ENCODE data around the gene DBR1.

The DBR1 gene, protein sequence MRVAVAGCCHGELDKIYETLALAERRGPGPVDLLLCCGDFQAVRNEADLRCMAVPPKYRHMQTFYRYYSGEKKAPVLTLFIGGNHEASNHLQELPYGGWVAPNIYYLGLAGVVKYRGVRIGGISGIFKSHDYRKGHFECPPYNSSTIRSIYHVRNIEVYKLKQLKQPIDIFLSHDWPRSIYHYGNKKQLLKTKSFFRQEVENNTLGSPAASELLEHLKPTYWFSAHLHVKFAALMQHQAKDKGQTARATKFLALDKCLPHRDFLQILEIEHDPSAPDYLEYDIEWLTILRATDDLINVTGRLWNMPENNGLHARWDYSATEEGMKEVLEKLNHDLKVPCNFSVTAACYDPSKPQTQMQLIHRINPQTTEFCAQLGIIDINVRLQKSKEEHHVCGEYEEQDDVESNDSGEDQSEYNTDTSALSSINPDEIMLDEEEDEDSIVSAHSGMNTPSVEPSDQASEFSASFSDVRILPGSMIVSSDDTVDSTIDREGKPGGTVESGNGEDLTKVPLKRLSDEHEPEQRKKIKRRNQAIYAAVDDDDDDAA

GRCh38 chr3:138174421-138175131 lies at the start of gene DBR1:
TSS of gene DBR1 (minus strand) at chr3:138174921. CDS start at chr3:138174795, 126 bp downstream.
- DNase-seq, result peak; percentile 82

GRCh38 chr3:138222942-138223287 lies 48.2 kb upstream of the DBR1 start:
- DNase-seq, result no peak

- no peak for DNase-seq
These were observed 47.6 kb upstream of the DBR1 start for GRCh38 chr3:138222131-138222941.

DNA sequence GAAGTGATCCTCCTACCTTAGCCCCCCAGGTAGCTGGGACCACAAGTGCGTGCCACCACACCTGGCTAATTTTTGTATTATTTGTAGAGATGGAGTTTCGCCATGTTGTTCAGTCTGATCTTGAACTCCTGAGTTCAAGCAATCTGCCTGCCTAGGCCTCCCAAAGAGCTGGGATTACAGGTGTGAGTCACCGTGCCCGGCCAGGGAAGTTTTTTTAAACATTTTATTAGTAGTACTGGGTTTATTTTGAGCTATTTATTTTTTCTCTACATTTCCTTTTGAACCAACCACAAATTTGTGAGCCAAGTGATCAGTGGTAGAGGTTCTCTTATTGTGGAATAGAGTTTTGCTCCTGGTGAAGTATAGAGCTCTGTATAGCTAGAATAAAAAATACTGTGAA lies 46.1 kb upstream of the DBR1 start:
- DNase-seq, result no peak

DNA sequence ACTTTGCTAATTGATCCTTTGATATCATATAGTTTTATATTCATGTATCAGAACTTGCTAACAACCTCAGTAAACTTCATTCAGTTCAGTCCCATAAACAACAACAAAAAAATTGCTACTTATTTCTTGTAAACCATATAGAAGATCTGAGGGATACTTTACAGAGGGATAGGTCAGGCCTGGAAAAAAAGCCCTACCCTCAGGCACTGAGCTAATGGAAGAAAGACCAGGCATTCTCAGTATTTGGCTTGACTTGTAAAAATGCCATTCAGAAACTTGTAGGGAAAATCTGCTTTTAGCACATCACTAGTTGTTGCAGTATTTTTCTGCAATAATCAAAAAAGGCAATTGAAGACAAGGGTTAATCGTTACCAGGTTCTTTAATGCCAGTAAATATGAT lies 45.5 kb upstream of the DBR1 start:
- no peak for DNase-seq

GRCh38 chr3:138219255-138219654 lies 44.5 kb upstream of the DBR1 start:
- DNase-seq, result no peak

DNA sequence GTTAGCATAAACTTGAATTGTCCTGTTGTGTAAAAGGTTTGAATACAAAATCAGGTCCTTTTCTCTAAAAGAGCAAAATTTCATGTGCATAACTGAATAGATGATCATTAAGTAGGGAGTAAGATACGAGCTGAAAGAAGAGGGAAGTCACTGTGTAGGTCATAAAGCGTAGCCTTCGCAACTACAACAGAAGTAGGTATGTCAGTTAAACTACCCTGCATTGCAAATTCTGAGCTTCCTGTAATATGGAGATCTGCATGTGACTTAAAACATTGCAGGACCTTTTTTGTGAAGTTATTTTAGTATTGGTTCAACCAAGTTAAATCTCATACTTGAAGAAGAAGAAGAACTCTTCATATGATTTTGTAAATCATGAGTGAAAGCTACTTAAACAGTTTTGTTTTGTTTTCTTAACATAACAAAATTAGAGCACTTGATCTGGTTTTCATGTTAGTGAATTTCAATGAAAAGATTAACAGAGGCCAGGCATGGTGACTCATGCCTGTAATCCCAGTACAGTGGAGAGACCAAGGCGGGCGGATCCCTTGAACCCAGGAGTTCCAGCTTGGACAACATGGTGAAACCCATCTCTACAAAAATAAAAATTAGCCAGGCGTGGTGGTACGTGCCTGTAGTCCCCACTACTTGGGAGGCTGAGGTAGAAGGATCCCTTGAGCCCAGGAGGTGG lies 38.8 kb upstream of the DBR1 start:
- DNase-seq, result no peak

DNA sequence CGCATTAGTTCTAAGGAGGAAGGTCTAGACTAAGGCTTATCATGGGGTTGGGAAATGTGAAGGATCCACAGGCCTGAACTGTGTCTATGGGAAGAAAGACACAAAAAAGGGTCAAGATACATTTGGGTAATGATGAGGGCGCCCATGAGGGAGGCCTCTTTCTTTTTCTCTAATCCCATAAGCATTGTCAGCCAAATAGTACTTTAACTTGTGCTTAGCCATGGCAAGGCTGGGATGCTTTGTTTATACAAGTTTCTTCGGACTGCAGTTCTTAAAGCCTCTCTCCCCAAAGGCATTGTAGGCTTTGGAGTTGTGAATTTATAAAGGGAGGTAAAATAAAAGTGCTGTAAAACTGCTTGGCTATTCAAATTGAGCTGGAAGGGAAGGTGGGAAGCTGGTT lies 35.8 kb upstream of the DBR1 start:
- no peak for DNase-seq

GRCh38 chr3:138206196-138206595 lies 31.5 kb upstream of the DBR1 start:
- DNase-seq, result no peak

DNA sequence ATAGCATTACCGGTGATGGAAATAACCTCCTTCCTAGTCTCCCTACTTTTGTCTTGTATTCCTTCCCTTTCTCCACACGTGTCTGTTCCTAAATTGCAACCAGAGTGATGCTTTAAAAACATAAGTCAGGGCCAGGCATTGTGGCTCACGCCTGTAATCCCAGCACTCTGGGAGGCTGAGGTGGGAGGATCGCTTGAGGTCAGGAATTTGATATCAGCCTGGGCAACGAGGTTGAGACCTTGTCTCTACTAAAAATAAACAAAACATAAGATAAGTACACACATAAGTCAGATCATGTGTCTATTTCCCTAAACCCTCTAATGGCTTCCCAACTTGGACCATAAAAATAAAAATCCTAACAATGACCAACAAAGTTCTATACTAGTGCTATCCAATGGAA lies 30.8 kb upstream of the DBR1 start:
- no peak for DNase-seq

DNA sequence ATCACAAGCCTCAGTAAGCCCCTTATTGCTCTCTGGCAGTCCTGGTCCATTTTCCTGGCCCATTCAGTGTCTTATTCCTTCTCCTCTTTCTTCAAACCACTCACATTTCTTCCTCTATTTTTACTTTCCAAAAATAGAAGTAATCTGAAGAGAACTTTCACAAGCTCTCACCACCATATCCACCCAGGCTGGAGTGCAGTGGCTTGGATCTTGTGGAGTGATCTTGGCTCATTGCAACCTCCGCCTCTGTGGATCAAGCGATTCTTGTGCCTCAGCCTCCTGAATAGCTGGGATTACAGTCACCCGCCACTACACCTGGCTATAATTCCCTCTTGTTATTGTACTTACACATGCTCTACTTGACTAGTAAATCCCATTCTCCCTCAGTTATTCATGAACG lies 29.2 kb upstream of the DBR1 start:
- no peak for DNase-seq

GRCh38 chr3:138202945-138203701 lies 28.4 kb upstream of the DBR1 start:
- DNase-seq, result no peak

DNA sequence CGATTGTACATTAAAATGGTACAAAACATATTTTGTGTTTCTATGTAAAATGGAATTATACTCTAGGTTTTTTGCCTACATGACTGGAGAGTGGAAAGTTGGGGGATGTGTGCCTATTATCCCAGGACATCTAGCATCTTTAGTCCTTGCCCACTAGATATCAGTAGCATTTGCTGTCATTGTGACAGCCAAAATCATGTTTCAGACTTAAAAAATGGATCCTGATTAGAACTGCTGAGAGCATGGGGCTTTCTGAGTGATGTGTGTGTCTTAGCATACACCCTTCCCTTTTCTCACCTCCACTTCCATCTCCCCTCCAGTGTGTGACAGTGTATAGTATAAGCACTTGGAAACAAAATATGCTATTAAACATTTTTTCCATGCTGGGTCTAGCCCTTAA lies 25.7 kb upstream of the DBR1 start:
- no peak for DNase-seq

DNA sequence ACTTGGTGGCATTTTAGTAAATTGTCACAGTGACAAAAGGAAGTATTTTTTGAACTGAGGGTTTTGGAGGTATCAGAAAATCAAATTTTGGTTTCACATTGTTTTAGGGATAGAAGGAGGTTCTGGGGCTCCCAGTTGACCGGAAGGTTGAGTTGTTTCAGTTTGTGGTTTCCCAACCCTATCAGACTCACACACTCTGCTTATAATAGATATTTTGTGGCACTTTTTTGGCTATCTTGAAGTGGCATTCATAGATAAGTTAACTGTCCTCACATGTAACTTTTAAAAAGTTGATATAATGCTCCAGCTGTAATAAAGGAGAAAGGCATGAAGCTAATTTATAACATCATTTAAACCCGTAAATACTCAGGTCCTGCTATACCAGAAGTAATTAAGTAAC lies 25.1 kb upstream of the DBR1 start:
- DNase-seq, result no peak

GRCh38 chr3:138197524-138197923 lies 22.8 kb upstream of the DBR1 start:
- no peak for DNase-seq

- DNase-seq, result no peak
These were observed 22.3 kb upstream of the DBR1 start for GRCh38 chr3:138197058-138197457.

GRCh38 chr3:138196023-138196422 lies 21.3 kb upstream of the DBR1 start:
- DNase-seq, result no peak

GRCh38 chr3:138195481-138195880 lies 20.8 kb upstream of the DBR1 start:
- peak; percentile 91 for DNase-seq

- no peak for DNase-seq
These were observed 13.5 kb upstream of the DBR1 start for GRCh38 chr3:138188013-138188730.

- DNase-seq, result peak; percentile 87
These were observed 12.7 kb upstream of the DBR1 start, which contains the start of gene ARMC8 for GRCh38 chr3:138187296-138188012. TSS of gene ARMC8 (plus strand) at chr3:138187301. CDS start at chr3:138187555, 254 bp downstream.

Measured in NCI-H1694 treated with DMSO at 0.1 percent for 48 hours (cell line).